Aortic smooth muscle cell (primary cell): ENCODE data around the gene CCR5. TPM values are rescaled to one million over a fixed set of nuclear protein-coding genes. Genes with fewer than 3 reads are reported as not detected.

Source experiments
- total RNA-seq: library from RNA; depleted of rRNA; stranded (reverse); fragments of >200 nt; gene quantifications from 2 replicates; pipeline ENCODE4 v1.2.3, GENCODE V29; 2014

The CCR5 gene
- not detected in 2 replicates for total RNA-seq

DNA sequence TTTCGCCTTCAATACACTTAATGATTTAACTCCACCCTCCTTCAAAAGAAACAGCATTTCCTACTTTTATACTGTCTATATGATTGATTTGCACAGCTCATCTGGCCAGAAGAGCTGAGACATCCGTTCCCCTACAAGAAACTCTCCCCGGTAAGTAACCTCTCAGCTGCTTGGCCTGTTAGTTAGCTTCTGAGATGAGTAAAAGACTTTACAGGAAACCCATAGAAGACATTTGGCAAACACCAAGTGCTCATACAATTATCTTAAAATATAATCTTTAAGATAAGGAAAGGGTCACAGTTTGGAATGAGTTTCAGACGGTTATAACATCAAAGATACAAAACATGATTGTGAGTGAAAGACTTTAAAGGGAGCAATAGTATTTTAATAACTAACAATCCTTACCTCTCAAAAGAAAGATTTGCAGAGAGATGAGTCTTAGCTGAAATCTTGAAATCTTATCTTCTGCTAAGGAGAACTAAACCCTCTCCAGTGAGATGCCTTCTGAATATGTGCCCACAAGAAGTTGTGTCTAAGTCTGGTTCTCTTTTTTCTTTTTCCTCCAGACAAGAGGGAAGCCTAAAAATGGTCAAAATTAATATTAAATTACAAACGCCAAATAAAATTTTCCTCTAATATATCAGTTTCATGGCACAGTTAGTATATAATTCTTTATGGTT, at the start of gene CCR5:
Gene CCR5, plus strand, starts transcription at position 108 of the 680 bp plus-strand sequence. CDS start 1,957 bp downstream, outside the sequence.

GRCh38 chr3:46353647-46354410, 16.9 kb upstream of the CCR5 start, which contains the start of gene CCR2:
TSS of gene CCR2 (plus strand) at chr3:46354111. CDS start at chr3:46357528, 3,417 bp downstream.

DNA sequence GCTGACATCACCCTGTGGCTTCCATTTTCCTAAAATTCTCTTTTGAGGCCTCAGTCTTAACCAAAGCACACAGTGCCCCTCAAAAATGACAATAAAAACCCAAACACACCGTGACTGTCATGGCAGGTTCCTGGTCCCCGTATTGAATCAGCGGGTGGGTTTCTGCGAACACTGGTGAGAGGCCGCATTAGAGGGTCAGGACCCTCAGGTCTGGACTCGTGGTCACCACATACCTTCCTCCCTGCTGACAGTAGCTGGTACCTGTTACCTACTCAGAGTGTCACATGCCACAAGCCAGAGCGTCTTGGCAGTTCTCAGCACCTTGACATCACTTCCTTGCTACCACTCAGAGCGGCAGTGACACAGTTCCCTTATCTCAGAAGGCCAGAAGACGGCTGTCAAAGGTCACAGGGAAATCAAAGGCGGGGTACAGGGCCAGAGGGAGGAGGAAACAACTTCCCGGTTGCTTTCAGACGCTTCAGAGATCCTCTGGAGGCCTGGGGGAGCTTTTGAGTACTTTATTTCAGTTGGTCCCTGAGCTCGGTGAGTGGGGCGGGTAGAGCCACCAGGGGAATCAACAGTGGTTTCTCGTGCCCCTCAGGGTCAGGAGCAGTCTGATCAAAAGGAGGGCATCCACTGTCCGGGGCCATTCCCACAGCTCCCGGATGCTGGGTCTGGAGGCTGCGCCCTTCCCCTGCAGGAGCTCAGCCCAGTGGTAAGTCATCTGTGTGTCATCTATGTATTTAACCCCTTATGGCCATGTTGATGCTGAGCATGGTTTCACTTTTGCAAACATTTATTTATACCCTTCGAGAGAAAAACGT, 36.3 kb downstream of the CCR5 start, which contains the start of the genes CCR5AS and CCRL2:
Gene CCR5AS, minus strand, starts transcription at position 279 of the 824 bp plus-strand sequence.
Gene CCRL2, plus strand, starts transcription at position 472 of the 824 bp plus-strand sequence. CDS start 821 bp downstream, outside the sequence.

Other genes with a start within 250 kb of the CCR5 start
- gene CCR1, start 162.6 kb upstream of the CCR5 start, total RNA-seq, result under 0.01 and 0.13 TPM in 2 replicates
- not detected in 2 replicates for gene CCR3, start 128.5 kb upstream of the CCR5 start, total RNA-seq
- gene CCR2, start 16.8 kb upstream of the CCR5 start, total RNA-seq, result not detected in 2 replicates
- 0.87 and 1.7 TPM in 2 replicates for gene CCRL2, start 36.3 kb downstream of the CCR5 start, total RNA-seq
- not detected in 2 replicates for gene LTF, start 94.0 kb downstream of the CCR5 start, total RNA-seq
- not detected in 2 replicates for gene RTP3, start 127.0 kb downstream of the CCR5 start, total RNA-seq
- 0.13 and 0.31 TPM in 2 replicates for gene LRRC2, start 195.4 kb downstream of the CCR5 start, total RNA-seq
- gene FAM240A, start 241.6 kb downstream of the CCR5 start, total RNA-seq, result not detected in 2 replicates